Endodermal cell (in vitro differentiated cells): ENCODE data around the gene MS4A1. TPM values are rescaled to one million over a fixed set of nuclear protein-coding genes. Genes with fewer than 3 reads are reported as not detected.

Source experiments
- DNase-seq: peaks from one replicate; pipeline ENCODE4 v3.0.0-alpha.2; 2017
- H3K27ac ChIP-seq: 2 replicates; pipeline ENCODE4 v1.5.1; 2013; ENCODE audit warnings: mild to moderate bottlenecking, low read depth, low read length, moderate library complexity
- H3K27me3 ChIP-seq: 2 replicates; pipeline ENCODE4 v1.6.1; 2013; ENCODE audit warnings: mild to moderate bottlenecking, low read length, moderate library complexity; ENCODE audit not compliant: insufficient read depth, control insufficient read depth, poor library complexity, severe bottlenecking
- H3K36me3 ChIP-seq: 2 replicates; pipeline ENCODE4 v1.7.0; 2013; ENCODE audit warnings: mild to moderate bottlenecking, low read length, moderate library complexity; ENCODE audit not compliant: control insufficient read depth, insufficient read depth
- H3K4me1 ChIP-seq: one replicate; pipeline ENCODE4 v1.7.0; 2013; ENCODE audit warnings: low read length; ENCODE audit not compliant: control insufficient read depth, insufficient read depth
- H3K4me3 ChIP-seq: 2 replicates; pipeline ENCODE4 v1.5.1; 2013; ENCODE audit warnings: mild to moderate bottlenecking, low read length, moderate library complexity
- H3K9ac ChIP-seq: 2 replicates; pipeline ENCODE4 v1.6.1; 2013; ENCODE audit warnings: mild to moderate bottlenecking, low read length, moderate library complexity; ENCODE audit not compliant: poor library complexity, severe bottlenecking; ENCODE audit errors: extremely low read depth
- H3K9me3 ChIP-seq: 2 replicates; pipeline ENCODE4 v1.6.1; 2013; ENCODE audit warnings: mild to moderate bottlenecking, low read length, moderate library complexity; ENCODE audit not compliant: control insufficient read depth
- H3K27ac Mint-ChIP-seq: 2 replicates; pipeline ENCODE4 v1.8.0; 2020; ENCODE audit warnings: mixed read lengths
- H3K27me3 Mint-ChIP-seq: 2 replicates; pipeline ENCODE4 v1.8.0; 2021; ENCODE audit warnings: mild to moderate bottlenecking, mixed read lengths; ENCODE audit not compliant: insufficient read depth
- H3K36me3 Mint-ChIP-seq: 2 replicates; pipeline ENCODE4 v1.8.0; 2020; ENCODE audit warnings: low read depth, mixed read lengths
- H3K4me1 Mint-ChIP-seq: 2 replicates; pipeline ENCODE4 v1.8.0; 2020; ENCODE audit warnings: mixed read lengths
- H3K4me3 Mint-ChIP-seq: 2 replicates; pipeline ENCODE4 v1.8.0; 2020; ENCODE audit warnings: mild to moderate bottlenecking, moderate library complexity, mixed read lengths
- H3K9me3 Mint-ChIP-seq: 2 replicates; pipeline ENCODE4 v1.8.0; 2020; ENCODE audit warnings: mild to moderate bottlenecking, mixed read lengths
- WGBS, 2 experiments: methylation state at CpG; one replicate each; pipeline versions ENCODE4 v1.1.5 to v1.1.7; 2013; ENCODE audit warnings: missing lambda C conversion rate in 2 of 2, mixed read lengths in 1 of 2; ENCODE audit not compliant: insufficient coverage in 1 of 2, insufficient read length in 1 of 2; 5-methylcytosine and 5-hydroxymethylcytosine counted together
- total RNA-seq, 2 donors: library from RNA; stranded (reverse); fragmentation: NEBNext Ultra II Directional in 1 of 2; extraction: Animal tissue kit (Norgen Biotek cat#: 25700) in 1 of 2; gene quantifications; 2 replicates in 1 of 2; 3 replicates in 1 of 2; pipeline ENCODE4 v1.2.1, GENCODE V29; 2021
- TF ChIP-seq, protein P1 (sequence below): fragments of 200-600 bp; sonication (generic); conservative IDR thresholded peaks from 2 replicates; pipeline ENCODE4 v1.5.0; 2021; ENCODE audit warnings: antibody characterized with exemption, mild to moderate bottlenecking

The MS4A1 gene
- total RNA-seq, 2 donors from 2014 or later, result not detected

DNA sequence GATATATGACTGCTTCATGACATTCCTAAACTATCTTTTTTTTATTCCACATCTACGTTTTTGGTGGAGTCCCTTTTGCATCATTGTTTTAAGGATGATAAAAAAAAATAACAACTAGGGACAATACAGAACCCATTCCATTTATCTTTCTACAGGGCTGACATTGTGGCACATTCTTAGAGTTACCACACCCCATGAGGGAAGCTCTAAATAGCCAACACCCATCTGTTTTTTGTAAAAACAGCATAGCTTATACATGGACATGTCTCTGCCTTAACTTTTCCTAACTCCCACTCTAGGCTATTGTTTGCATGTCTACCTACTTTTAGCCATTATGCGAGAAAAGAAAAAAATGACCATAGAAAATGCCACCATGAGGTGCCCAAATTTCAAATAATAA lies 13.2 kb downstream of the MS4A1 start:
- Mint-ChIP-seq H3K9me3 (no peaks in the 10 kb centered on the region), H3K36me3 (no peaks in the 10 kb centered on the region), H3K4me3 (no peak overlapping the region), H3K27ac (no peak overlapping the region), H3K27me3 (no peaks in the 10 kb centered on the region), H3K4me1 (no peaks in the 10 kb centered on the region)
- H3K27ac ChIP-seq, result no peak overlapping the region
- no peaks in the 10 kb centered on the region for H3K36me3 ChIP-seq
- H3K4me3 ChIP-seq, result no peak overlapping the region
- no peak for DNase-seq
- TF ChIP-seq, protein P1, sequence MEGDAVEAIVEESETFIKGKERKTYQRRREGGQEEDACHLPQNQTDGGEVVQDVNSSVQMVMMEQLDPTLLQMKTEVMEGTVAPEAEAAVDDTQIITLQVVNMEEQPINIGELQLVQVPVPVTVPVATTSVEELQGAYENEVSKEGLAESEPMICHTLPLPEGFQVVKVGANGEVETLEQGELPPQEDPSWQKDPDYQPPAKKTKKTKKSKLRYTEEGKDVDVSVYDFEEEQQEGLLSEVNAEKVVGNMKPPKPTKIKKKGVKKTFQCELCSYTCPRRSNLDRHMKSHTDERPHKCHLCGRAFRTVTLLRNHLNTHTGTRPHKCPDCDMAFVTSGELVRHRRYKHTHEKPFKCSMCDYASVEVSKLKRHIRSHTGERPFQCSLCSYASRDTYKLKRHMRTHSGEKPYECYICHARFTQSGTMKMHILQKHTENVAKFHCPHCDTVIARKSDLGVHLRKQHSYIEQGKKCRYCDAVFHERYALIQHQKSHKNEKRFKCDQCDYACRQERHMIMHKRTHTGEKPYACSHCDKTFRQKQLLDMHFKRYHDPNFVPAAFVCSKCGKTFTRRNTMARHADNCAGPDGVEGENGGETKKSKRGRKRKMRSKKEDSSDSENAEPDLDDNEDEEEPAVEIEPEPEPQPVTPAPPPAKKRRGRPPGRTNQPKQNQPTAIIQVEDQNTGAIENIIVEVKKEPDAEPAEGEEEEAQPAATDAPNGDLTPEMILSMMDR, result no peak
- no peaks in the 10 kb centered on the region for H3K27me3 ChIP-seq
- 79% methylated on average over 2 of the region's 2 CpGs; no CpG with 5 or more reads in 1 of the 2 experiments for WGBS, 2 experiments
- H3K9me3 ChIP-seq, result no peaks in the 10 kb centered on the region
- no peaks in the 10 kb centered on the region for H3K4me1 ChIP-seq
- H3K9ac ChIP-seq, result no peak overlapping the region

DNA sequence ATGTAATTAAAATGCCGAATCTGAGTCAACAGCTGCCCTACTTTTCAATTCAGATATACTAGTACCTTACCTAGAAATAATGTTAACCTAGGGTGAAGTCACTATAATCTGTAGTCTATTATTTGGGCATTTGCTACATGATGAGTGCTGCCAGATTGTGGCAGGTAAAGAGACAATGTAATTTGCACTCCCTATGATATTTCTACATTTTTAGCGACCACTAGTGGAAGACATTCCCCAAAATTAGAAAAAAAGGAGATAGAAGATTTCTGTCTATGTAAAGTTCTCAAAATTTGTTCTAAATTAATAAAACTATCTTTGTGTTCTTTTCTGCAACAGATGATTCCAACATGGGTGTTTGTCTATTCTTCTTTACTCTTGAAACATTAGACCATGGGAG lies 14.1 kb downstream of the MS4A1 start:
- H3K4me1 Mint-ChIP-seq, result no peaks in the 10 kb centered on the region
- TF ChIP-seq, protein P1, result no peak
- no peaks in the 10 kb centered on the region for H3K36me3 Mint-ChIP-seq
- Histone ChIP-seq H3K36me3 (no peaks in the 10 kb centered on the region), H3K4me3 (no peak overlapping the region), H3K9ac (no peak overlapping the region), H3K9me3 (no peaks in the 10 kb centered on the region), H3K4me1 (no peaks in the 10 kb centered on the region), H3K27me3 (no peaks in the 10 kb centered on the region), H3K27ac (no peak overlapping the region)
- no peak for DNase-seq
- no peak overlapping the region for H3K4me3 Mint-ChIP-seq
- no peaks in the 10 kb centered on the region for H3K27me3 Mint-ChIP-seq
- no peak overlapping the region for H3K27ac Mint-ChIP-seq
- WGBS, 2 experiments, result 80 to 92% methylated on average over 1 of the region's 2 CpGs
- no peaks in the 10 kb centered on the region for H3K9me3 Mint-ChIP-seq

DNA sequence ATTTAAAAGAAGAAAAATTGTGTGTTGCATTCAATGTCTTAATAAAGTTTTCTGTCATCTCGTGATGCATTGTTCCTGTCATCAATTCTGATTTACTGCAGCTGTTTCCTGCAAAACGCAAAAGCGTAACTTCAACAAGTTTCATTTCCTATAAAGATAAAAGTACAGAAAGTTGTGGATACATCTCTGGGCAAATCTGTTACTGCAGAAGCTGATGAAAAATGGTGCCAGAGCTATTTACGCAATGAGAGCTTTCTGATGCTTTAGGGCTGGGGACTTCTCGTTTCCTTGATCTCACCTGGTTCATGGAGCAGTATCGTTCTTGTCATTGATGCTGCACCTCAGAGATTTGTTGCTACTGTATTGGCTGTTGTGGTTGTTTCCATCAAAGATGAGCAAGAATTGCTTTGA lies 21.4 kb downstream of the MS4A1 start:
- Mint-ChIP-seq H3K4me1 (no peaks in the 10 kb centered on the region), H3K27me3 (no peaks in the 10 kb centered on the region), H3K27ac (no peak overlapping the region), H3K36me3 (no peaks in the 10 kb centered on the region), H3K9me3 (peaks cover 2% of the 10 kb centered on the region), H3K4me3 (no peak overlapping the region)
- no peak overlapping the region for H3K9ac ChIP-seq
- DNase-seq, result no peak
- no peaks in the 10 kb centered on the region for H3K9me3 ChIP-seq
- H3K36me3 ChIP-seq, result no peaks in the 10 kb centered on the region
- 86 to 91% methylated on average over 5 to 6 of the region's 6 CpGs for WGBS, 2 experiments
- H3K4me1 ChIP-seq, result no peaks in the 10 kb centered on the region
- no peak overlapping the region for H3K4me3 ChIP-seq
- no peaks in the 10 kb centered on the region for H3K27me3 ChIP-seq
- no peak overlapping the region for H3K27ac ChIP-seq
- TF ChIP-seq, protein P1, result no peak
